ENCODE measurements around the gene LRRFIP1.

LRRFIP1 gene

GRCh38 chr2:237706257-237706656 is 78.9 kb downstream of the LRRFIP1 start:
- no peak for DNase-seq

- no peak for DNase-seq
Observed at GRCh38 chr2:237708065-237708398, 80.6 kb downstream of the LRRFIP1 start.

- DNase-seq, result no peak
Observed at GRCh38 chr2:237708491-237708890, 81.1 kb downstream of the LRRFIP1 start.

GRCh38 chr2:237708961-237709360 is 81.6 kb downstream of the LRRFIP1 start:
- DNase-seq, result no peak

- no peak for DNase-seq
Observed at GRCh38 chr2:237711458-237712150, 84.2 kb downstream of the LRRFIP1 start.

GRCh38 chr2:237712477-237713377 is 85.3 kb downstream of the LRRFIP1 start:
- no peak for DNase-seq

- DNase-seq, result no peak
Observed at GRCh38 chr2:237714690-237715458, 87.5 kb downstream of the LRRFIP1 start.

GRCh38 chr2:237715459-237715947 is 88.1 kb downstream of the LRRFIP1 start:
- DNase-seq, result no peak

GRCh38 chr2:237716011-237716410 is 88.6 kb downstream of the LRRFIP1 start:
- DNase-seq, result no peak

GRCh38 chr2:237717366-237718276 is 90.2 kb downstream of the LRRFIP1 start:
- no peak for DNase-seq

GRCh38 chr2:237718277-237718634 is 90.9 kb downstream of the LRRFIP1 start:
- DNase-seq, result no peak

GRCh38 chr2:237720444-237720843 is 93.1 kb downstream of the LRRFIP1 start:
- DNase-seq, result no peak

- no peak for DNase-seq
Observed at GRCh38 chr2:237720957-237721356, 93.6 kb downstream of the LRRFIP1 start.

- no peak for DNase-seq
Observed at GRCh38 chr2:237721458-237721857, 94.1 kb downstream of the LRRFIP1 start.

- no peak for DNase-seq
Observed at GRCh38 chr2:237722616-237723015, 95.2 kb downstream of the LRRFIP1 start.

- DNase-seq, result no peak
Observed at GRCh38 chr2:237723023-237723422, 95.6 kb downstream of the LRRFIP1 start.

GRCh38 chr2:237723602-237724001 is 96.2 kb downstream of the LRRFIP1 start:
- DNase-seq, result no peak

- DNase-seq, result no peak
Observed at GRCh38 chr2:237724811-237725478, 97.6 kb downstream of the LRRFIP1 start.

- DNase-seq, result no peak
Observed at GRCh38 chr2:237725661-237726060, 98.3 kb downstream of the LRRFIP1 start.

GRCh38 chr2:237726401-237726830 is 99.0 kb downstream of the LRRFIP1 start:
- DNase-seq, result no peak

- DNase-seq, result no peak
Observed at GRCh38 chr2:237727363-237727762, 100.0 kb downstream of the LRRFIP1 start.
